ENCODE data around the gene FHDC1. TPM values are rescaled to one million over a fixed set of nuclear protein-coding genes. Genes with fewer than 3 reads are reported as not detected.

FHDC1 gene, protein sequence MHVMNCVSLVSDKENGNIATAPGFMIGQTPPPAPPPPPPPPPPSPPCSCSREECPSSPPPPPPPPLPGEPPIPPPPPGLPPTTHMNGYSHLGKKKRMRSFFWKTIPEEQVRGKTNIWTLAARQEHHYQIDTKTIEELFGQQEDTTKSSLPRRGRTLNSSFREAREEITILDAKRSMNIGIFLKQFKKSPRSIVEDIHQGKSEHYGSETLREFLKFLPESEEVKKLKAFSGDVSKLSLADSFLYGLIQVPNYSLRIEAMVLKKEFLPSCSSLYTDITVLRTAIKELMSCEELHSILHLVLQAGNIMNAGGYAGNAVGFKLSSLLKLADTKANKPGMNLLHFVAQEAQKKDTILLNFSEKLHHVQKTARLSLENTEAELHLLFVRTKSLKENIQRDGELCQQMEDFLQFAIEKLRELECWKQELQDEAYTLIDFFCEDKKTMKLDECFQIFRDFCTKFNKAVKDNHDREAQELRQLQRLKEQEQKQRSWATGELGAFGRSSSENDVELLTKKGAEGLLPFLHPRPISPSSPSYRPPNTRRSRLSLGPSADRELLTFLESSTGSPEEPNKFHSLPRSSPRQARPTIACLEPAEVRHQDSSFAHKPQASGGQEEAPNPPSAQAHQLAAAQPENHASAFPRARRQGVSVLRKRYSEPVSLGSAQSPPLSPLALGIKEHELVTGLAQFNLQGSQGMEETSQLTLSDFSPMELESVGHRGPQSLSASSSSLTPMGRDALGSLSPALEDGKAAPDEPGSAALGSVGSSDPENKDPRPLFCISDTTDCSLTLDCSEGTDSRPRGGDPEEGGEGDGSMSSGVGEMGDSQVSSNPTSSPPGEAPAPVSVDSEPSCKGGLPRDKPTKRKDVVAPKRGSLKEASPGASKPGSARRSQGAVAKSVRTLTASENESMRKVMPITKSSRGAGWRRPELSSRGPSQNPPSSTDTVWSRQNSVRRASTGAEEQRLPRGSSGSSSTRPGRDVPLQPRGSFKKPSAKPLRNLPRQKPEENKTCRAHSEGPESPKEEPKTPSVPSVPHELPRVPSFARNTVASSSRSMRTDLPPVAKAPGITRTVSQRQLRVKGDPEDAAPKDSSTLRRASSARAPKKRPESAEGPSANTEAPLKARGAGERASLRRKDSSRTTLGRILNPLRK
- total RNA-seq = 0.65 and 1.2 TPM in 2 replicates

GRCh38 chr4:152935631-152936445 is at the start of gene FHDC1:
Gene FHDC1 (plus strand): TSS chr4:152936323. CDS start chr4:152943058, 6,735 bp downstream.

Other genes starting within 250 kb of the FHDC1 start
- gene TIGD4, start 156.6 kb upstream of the FHDC1 start, total RNA-seq = 0.12 and 0.16 TPM in 2 replicates
- gene ARFIP1, start 156.4 kb upstream of the FHDC1 start, total RNA-seq = 42.9 and 48.0 TPM in 2 replicates